Ishikawa (cell line): ENCODE results near the gene MOCS3.

Experiments
- FOXM1 ChIP-seq: IDR thresholded peaks from 2 replicates; pipeline ENCODE4 v1.6.1; 2012; ENCODE audit warnings: low read depth, borderline replicate concordance
- MAX ChIP-seq: IDR thresholded peaks from 2 replicates; pipeline ENCODE4 v1.6.1; 2012
- TAF1 ChIP-seq: IDR thresholded peaks from 2 replicates; pipeline ENCODE4 v1.6.1; 2012; ENCODE audit warnings: low read depth, mild to moderate bottlenecking
- TEAD4 ChIP-seq: IDR thresholded peaks from 2 replicates; pipeline ENCODE4 v1.6.1; 2012
- YY1 ChIP-seq: IDR thresholded peaks from 2 replicates; pipeline ENCODE4 v1.6.1; 2012; ENCODE audit warnings: low read depth
- TF ChIP-seq, protein P1 (sequence below): IDR thresholded peaks from 2 replicates; pipeline ENCODE4 v1.6.1; 2012; ENCODE audit warnings: low read depth, mild to moderate bottlenecking

DNA sequence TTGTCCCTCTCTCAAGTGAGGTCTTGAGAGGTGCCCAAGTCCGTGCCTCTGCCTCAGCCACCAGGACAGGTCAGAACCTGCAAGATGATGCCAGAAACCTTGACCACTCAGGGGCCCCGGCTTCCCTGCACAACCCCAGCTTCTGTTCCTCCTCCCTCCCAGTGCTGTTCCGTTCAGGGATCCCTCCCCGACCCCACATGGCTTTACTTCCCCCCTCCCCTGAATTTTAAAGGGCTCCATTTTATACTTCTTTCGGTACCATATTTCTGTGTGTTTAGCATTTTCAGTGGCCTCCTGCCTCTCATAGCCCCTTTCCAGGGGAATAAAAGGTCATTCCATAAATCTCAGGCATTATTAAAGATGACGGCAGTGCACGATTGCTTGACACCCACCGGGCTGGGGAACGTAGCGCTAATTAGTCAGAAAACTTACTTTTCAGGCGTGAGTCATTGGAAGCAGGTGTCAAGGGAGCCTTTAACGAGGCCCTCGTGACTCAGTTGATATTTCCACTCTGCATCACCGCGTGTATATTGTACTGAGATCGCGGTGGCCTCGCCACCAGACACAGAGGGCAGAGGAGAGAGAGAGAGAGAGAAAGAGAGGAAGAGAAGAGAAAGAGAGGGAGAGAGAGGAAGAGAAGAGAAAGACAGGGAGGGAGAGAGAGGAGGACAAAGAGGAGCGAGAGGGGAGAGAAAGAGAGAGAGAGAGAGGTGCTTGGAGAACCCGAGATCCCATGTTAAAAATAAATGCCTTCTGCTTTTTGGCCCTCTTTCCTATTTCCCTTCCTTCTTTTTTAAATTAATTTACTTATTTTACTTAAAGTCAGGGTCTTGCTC, 43.0 kb downstream of the MOCS3 start:
- TF ChIP-seq TAF1 = no peak
- TF ChIP-seq, protein P1, sequence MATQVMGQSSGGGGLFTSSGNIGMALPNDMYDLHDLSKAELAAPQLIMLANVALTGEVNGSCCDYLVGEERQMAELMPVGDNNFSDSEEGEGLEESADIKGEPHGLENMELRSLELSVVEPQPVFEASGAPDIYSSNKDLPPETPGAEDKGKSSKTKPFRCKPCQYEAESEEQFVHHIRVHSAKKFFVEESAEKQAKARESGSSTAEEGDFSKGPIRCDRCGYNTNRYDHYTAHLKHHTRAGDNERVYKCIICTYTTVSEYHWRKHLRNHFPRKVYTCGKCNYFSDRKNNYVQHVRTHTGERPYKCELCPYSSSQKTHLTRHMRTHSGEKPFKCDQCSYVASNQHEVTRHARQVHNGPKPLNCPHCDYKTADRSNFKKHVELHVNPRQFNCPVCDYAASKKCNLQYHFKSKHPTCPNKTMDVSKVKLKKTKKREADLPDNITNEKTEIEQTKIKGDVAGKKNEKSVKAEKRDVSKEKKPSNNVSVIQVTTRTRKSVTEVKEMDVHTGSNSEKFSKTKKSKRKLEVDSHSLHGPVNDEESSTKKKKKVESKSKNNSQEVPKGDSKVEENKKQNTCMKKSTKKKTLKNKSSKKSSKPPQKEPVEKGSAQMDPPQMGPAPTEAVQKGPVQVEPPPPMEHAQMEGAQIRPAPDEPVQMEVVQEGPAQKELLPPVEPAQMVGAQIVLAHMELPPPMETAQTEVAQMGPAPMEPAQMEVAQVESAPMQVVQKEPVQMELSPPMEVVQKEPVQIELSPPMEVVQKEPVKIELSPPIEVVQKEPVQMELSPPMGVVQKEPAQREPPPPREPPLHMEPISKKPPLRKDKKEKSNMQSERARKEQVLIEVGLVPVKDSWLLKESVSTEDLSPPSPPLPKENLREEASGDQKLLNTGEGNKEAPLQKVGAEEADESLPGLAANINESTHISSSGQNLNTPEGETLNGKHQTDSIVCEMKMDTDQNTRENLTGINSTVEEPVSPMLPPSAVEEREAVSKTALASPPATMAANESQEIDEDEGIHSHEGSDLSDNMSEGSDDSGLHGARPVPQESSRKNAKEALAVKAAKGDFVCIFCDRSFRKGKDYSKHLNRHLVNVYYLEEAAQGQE = no peak
- TF ChIP-seq MAX = no peak
- TF ChIP-seq FOXM1 = no peak
- TF ChIP-seq YY1 = no peak
- no peak for TF ChIP-seq TEAD4
